ENCODE measurements around the gene MAP2K5. TPM values are rescaled to one million over a fixed set of nuclear protein-coding genes. Genes with fewer than 3 reads are reported as not detected.
A peak's percentile ranks its signal among the peaks of the same experiment; 100 is the strongest.

Gene MAP2K5
- total RNA-seq, 3 donors from 2014 or later: 13.0 to 14.6 (median 14.2) TPM

GRCh38 chr15:67512933-67513714, 29.4 kb upstream of the MAP2K5 start:
- ATAC-seq: no peak
- no peaks in the 10 kb centered on the region for H3K27me3 Mint-ChIP-seq (ENCODE audit: low read depth)
- H3K4me1 Mint-ChIP-seq (ENCODE audit: low read depth): no peaks in the 10 kb centered on the region
- no peaks in the 10 kb centered on the region for H3K9me3 Mint-ChIP-seq
- peaks cover 26% of the 10 kb centered on the region for H3K36me3 Mint-ChIP-seq (ENCODE audit: insufficient read depth)
- DNase-seq: no peak
- no peak overlapping the region for H3K4me3 Mint-ChIP-seq

GRCh38 chr15:67515090-67515489, 27.4 kb upstream of the MAP2K5 start:
- ATAC-seq (no peak), DNase-seq (no peak)
- Mint-ChIP-seq H3K27me3 (ENCODE audit: low read depth) (no peaks in the 10 kb centered on the region), H3K4me1 (ENCODE audit: low read depth) (no peaks in the 10 kb centered on the region), H3K9me3 (no peaks in the 10 kb centered on the region), H3K4me3 (no peak overlapping the region), H3K36me3 (ENCODE audit: insufficient read depth) (peaks cover 24% of the 10 kb centered on the region)

GRCh38 chr15:67515557-67515956, 26.9 kb upstream of the MAP2K5 start:
- peaks cover 2% of the 10 kb centered on the region for H3K4me1 Mint-ChIP-seq (ENCODE audit: low read depth)
- H3K4me3 Mint-ChIP-seq: no peak overlapping the region
- no peak for ATAC-seq
- no peaks in the 10 kb centered on the region for H3K9me3 Mint-ChIP-seq
- DNase-seq: no peak
- no peaks in the 10 kb centered on the region for H3K27me3 Mint-ChIP-seq (ENCODE audit: low read depth)
- H3K36me3 Mint-ChIP-seq (ENCODE audit: insufficient read depth): peaks cover 24% of the 10 kb centered on the region

GRCh38 chr15:67520321-67521028, 22.0 kb upstream of the MAP2K5 start:
- H3K27me3 Mint-ChIP-seq (ENCODE audit: low read depth): no peaks in the 10 kb centered on the region
- H3K4me3 Mint-ChIP-seq: peak overlapping the region; percentile 86
- DNase-seq (no peak), ATAC-seq (peak in 1 of 2 donors; percentile 7)
- no peaks in the 10 kb centered on the region for H3K9me3 Mint-ChIP-seq
- peaks cover 27% of the 10 kb centered on the region for H3K4me1 Mint-ChIP-seq (ENCODE audit: low read depth)
- H3K36me3 Mint-ChIP-seq (ENCODE audit: insufficient read depth): peaks cover 2% of the 10 kb centered on the region

GRCh38 chr15:67521029-67521782, 21.3 kb upstream of the MAP2K5 start, which contains the start of gene C15orf61:
C15orf61 (plus strand) TSS chr15:67521131; CDS start chr15:67521249, 118 bp downstream.
- no peaks in the 10 kb centered on the region for H3K27me3 Mint-ChIP-seq (ENCODE audit: low read depth)
- peaks cover 29% of the 10 kb centered on the region for H3K4me1 Mint-ChIP-seq (ENCODE audit: low read depth)
- no peaks in the 10 kb centered on the region for H3K9me3 Mint-ChIP-seq
- peaks cover 2% of the 10 kb centered on the region for H3K36me3 Mint-ChIP-seq (ENCODE audit: insufficient read depth)
- ATAC-seq: peak; percentile 85 to 86
- H3K4me3 Mint-ChIP-seq: peak within 1 kb of the TSS; percentile 94
- peak; percentile 77 for DNase-seq

- peaks cover 2% of the 10 kb centered on the region for H3K36me3 Mint-ChIP-seq (ENCODE audit: insufficient read depth)
- H3K27me3 Mint-ChIP-seq (ENCODE audit: low read depth): no peaks in the 10 kb centered on the region
- H3K4me3 Mint-ChIP-seq: peak overlapping the region; percentile 94
- DNase-seq (no peak), ATAC-seq (peak in 1 of 2 donors; percentile 20)
- no peaks in the 10 kb centered on the region for H3K9me3 Mint-ChIP-seq
- H3K4me1 Mint-ChIP-seq (ENCODE audit: low read depth): peaks cover 29% of the 10 kb centered on the region
These were observed 20.5 kb upstream of the MAP2K5 start for GRCh38 chr15:67521783-67522568.

- Mint-ChIP-seq H3K9me3 (no peaks in the 10 kb centered on the region), H3K36me3 (ENCODE audit: insufficient read depth) (peaks cover 1% of the 10 kb centered on the region), H3K4me1 (ENCODE audit: low read depth) (peaks cover 29% of the 10 kb centered on the region), H3K4me3 (peak overlapping the region; percentile 94), H3K27me3 (ENCODE audit: low read depth) (no peaks in the 10 kb centered on the region)
- ATAC-seq (no peak), DNase-seq (no peak)
These were observed 19.2 kb upstream of the MAP2K5 start for GRCh38 chr15:67523330-67523729.

GRCh38 chr15:67524235-67524634, 18.3 kb upstream of the MAP2K5 start:
- Mint-ChIP-seq H3K4me1 (ENCODE audit: low read depth) (peaks cover 29% of the 10 kb centered on the region), H3K4me3 (no peak overlapping the region), H3K9me3 (no peaks in the 10 kb centered on the region), H3K27me3 (ENCODE audit: low read depth) (no peaks in the 10 kb centered on the region), H3K36me3 (ENCODE audit: insufficient read depth) (peaks cover 1% of the 10 kb centered on the region)
- no peak for ATAC-seq
- DNase-seq: no peak

- no peak for ATAC-seq
- H3K9me3 Mint-ChIP-seq: no peaks in the 10 kb centered on the region
- peaks cover 11% of the 10 kb centered on the region for H3K4me1 Mint-ChIP-seq (ENCODE audit: low read depth)
- H3K4me3 Mint-ChIP-seq: no peak overlapping the region
- peaks cover 1% of the 10 kb centered on the region for H3K36me3 Mint-ChIP-seq (ENCODE audit: insufficient read depth)
- no peaks in the 10 kb centered on the region for H3K27me3 Mint-ChIP-seq (ENCODE audit: low read depth)
- no peak for DNase-seq
These were observed 14.0 kb upstream of the MAP2K5 start for GRCh38 chr15:67528513-67528912.

GRCh38 chr15:67531379-67531914, 11.1 kb upstream of the MAP2K5 start:
- H3K27me3 Mint-ChIP-seq (ENCODE audit: low read depth): no peaks in the 10 kb centered on the region
- H3K4me3 Mint-ChIP-seq: no peak overlapping the region
- H3K4me1 Mint-ChIP-seq (ENCODE audit: low read depth): peaks cover 7% of the 10 kb centered on the region
- no peak for DNase-seq
- no peaks in the 10 kb centered on the region for H3K9me3 Mint-ChIP-seq
- peak; percentile 80 to 93 for ATAC-seq
- peaks cover 1% of the 10 kb centered on the region for H3K36me3 Mint-ChIP-seq (ENCODE audit: insufficient read depth)

- H3K27me3 Mint-ChIP-seq (ENCODE audit: low read depth): no peaks in the 10 kb centered on the region
- H3K9me3 Mint-ChIP-seq: no peaks in the 10 kb centered on the region
- DNase-seq (no peak), ATAC-seq (no peak)
- peaks cover 8% of the 10 kb centered on the region for H3K4me1 Mint-ChIP-seq (ENCODE audit: low read depth)
- H3K4me3 Mint-ChIP-seq: no peak overlapping the region
- H3K36me3 Mint-ChIP-seq (ENCODE audit: insufficient read depth): no peaks in the 10 kb centered on the region
These were observed 8.6 kb upstream of the MAP2K5 start for GRCh38 chr15:67533873-67534272.

- Mint-ChIP-seq H3K36me3 (ENCODE audit: insufficient read depth) (no peaks in the 10 kb centered on the region), H3K9me3 (no peaks in the 10 kb centered on the region), H3K4me3 (no peak overlapping the region), H3K4me1 (ENCODE audit: low read depth) (peaks cover 13% of the 10 kb centered on the region), H3K27me3 (ENCODE audit: low read depth) (no peaks in the 10 kb centered on the region)
- no peak for DNase-seq
- ATAC-seq: no peak
These were observed 8.1 kb upstream of the MAP2K5 start for GRCh38 chr15:67534360-67534759.

- Mint-ChIP-seq H3K36me3 (ENCODE audit: insufficient read depth) (no peaks in the 10 kb centered on the region), H3K4me1 (ENCODE audit: low read depth) (peaks cover 24% of the 10 kb centered on the region), H3K27me3 (ENCODE audit: low read depth) (no peaks in the 10 kb centered on the region), H3K9me3 (no peaks in the 10 kb centered on the region), H3K4me3 (no peak overlapping the region)
- ATAC-seq (no peak), DNase-seq (no peak)
These were observed 4.7 kb upstream of the MAP2K5 start for GRCh38 chr15:67537771-67538170.
